ENCODE data around the gene C13orf42.
"Not testable (repeated sequence)": the region's sequence is repeated elsewhere in the genome, so short reads cannot be mapped to it uniquely, and the experiment has no call there.

Gene C13orf42

DNA sequence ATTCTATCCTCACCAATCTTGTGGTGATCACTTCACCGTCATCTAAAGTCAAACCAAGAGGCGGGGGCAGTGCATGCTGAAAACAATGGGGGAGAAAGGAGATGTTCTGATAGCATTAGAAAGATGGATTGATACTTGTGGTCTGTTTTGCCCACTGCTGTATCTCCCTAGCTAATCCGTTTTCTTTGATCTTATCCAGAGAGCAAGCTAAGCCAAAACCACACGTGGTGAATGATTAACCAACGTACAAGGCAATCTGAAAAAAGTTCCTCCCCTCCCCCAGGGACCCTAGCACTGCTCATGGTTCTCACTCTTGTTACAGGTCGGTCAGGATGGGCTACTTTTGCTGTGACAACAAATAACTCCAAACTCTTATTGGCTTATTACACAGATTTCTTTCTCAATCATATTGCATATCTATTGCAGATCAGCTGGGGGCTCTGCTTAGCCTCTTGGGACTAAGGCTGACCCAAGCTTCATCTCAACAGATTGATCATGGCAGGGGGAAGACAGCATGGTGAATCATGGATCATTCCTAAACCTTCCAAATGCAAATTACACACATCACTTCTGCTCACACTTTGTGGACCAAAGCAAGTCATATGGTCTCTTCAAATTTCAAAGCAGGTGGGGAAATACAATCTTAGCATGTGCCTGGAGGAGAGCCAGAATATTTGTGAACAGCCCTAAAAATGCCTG, 11.9 kb upstream of the C13orf42 start:
- in situ Hi-C loops (cut with HindIII; ENCODE audit: low sequenced_read_pairs): loop anchor here (5.0 kb wide), 1 partner anchor 169 kb away; no protein-coding TSS in a partner anchor

- in situ Hi-C loops (cut with HindIII; ENCODE audit: low sequenced_read_pairs): loop anchor here (5.0 kb wide), 1 partner anchor 171 kb away; no protein-coding TSS in a partner anchor
These were observed 9.8 kb upstream of the C13orf42 start for GRCh38 chr13:51120873-51121272.

GRCh38 chr13:51118809-51119431, 7.8 kb upstream of the C13orf42 start:
- in situ Hi-C loops (cut with HindIII; ENCODE audit: low sequenced_read_pairs): no loop called here

DNA sequence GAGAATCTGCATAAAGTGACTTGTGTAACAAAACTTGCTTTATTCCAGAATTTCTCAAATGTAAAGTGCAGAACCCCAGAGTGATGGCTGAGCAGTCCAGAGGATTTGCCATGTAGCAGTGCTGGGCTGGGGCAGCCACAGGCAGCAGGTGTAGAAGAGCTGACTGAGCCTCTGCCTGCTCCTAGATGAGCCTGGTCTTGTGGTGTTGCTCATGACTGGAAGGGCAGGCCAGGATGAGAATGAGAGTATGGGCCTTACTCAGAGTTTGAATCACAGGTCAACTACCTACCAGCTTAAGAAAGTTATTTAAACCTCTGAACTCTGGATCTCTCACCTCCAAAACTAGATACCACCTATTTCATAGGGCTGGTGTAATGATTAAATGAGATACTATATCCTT, 2.9 kb upstream of the C13orf42 start:
- in situ Hi-C loops (cut with HindIII; ENCODE audit: low sequenced_read_pairs): no loop called here

- in situ Hi-C loops (cut with HindIII; ENCODE audit: low sequenced_read_pairs): no loop called here
These were observed 2.3 kb upstream of the C13orf42 start for GRCh38 chr13:51113186-51113881.

DNA sequence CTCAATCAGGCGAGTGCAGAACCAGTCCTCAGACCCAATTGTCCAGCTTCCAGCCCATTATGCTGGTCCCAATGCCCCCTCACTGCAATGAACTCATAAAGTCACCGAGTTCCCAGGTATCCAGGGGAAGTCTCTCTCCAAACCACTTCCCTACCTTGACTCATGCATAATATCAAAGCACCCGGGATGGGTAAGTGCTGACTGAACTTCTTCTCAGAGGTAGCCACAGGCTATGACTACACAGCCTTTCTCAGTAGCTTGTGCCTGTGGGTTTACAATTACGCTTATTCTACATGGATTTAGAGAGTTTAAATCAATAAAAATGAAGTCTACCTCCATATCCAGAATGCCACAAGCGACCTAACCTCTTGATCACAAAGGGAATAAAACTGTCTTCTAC, 1.7 kb upstream of the C13orf42 start:
- in situ Hi-C loops (cut with HindIII; ENCODE audit: low sequenced_read_pairs): no loop called here

DNA sequence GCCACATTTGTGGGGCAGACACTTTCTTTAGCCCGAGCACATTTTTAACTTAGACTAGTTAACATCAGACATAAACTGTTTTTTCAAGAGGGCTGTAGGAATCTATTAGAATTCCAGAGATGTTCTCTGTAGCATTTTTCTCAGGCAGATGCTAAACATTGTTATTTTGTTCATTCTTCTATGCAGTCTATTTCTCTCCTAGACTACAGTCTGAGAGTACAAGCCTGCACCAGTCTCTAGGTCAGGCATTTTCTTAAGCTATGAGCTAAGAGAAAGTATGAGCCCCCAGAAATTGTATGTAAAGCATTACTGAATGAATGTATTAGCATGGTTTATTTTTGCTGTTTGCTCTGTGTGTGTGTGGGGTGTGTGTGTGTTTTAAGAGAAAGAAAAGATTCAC, 923 bp upstream of the C13orf42 start:
- in situ Hi-C loops (cut with HindIII; ENCODE audit: low sequenced_read_pairs): no loop called here

DNA sequence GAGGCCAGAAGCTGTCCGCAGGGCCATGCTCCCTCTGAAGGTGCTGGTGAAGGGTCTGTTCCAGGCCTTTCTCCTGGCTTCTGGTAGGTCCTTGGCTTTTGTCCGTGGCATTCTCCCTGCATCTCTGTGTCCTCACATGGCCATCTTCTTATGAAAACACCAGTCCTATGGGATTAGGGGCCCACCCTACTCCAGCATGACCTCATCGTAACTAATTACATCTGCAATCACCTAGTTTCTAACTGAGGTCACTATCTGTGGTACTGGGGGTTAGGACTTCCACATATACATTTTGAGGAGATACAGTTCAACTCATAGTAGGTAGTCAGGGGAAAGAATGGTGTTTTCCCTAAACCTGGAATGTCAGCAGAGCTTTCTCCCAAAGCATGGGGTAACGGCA, 3.1 kb downstream of the C13orf42 start:
- in situ Hi-C loops (cut with HindIII; ENCODE audit: low sequenced_read_pairs): no loop called here

- in situ Hi-C loops (cut with HindIII; ENCODE audit: low sequenced_read_pairs): no loop called here
These were observed 6.0 kb downstream of the C13orf42 start for GRCh38 chr13:51105046-51105445.

DNA sequence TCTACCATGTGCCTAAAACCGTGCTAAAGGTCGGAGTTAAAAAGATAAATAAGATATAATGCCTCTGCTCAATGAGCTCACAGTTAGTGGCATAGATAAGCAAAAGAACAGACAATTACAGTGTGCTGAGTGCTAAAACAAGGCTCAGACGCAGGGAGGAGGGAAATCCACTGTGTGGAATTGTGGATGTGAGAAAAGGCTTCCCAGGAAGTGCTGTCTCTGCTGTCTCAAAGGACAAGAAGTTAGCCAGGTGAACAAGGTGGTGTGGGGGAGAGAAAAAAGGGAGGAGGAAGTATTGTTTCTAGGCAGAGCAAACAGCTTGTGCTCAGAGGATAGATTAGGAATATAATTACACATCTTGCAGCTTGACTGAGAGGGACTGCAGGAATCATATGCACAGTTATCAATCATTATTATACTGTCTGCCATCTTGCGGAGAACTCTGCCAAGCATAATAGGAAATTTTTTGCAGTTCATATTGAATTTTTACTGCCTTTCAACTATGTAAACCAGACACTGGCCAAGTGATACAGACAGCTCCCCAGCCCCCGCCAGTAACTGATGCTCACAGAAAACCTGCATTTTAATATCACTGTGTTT, 9.3 kb downstream of the C13orf42 start:
- in situ Hi-C loops (cut with HindIII; ENCODE audit: low sequenced_read_pairs): no loop called here

DNA sequence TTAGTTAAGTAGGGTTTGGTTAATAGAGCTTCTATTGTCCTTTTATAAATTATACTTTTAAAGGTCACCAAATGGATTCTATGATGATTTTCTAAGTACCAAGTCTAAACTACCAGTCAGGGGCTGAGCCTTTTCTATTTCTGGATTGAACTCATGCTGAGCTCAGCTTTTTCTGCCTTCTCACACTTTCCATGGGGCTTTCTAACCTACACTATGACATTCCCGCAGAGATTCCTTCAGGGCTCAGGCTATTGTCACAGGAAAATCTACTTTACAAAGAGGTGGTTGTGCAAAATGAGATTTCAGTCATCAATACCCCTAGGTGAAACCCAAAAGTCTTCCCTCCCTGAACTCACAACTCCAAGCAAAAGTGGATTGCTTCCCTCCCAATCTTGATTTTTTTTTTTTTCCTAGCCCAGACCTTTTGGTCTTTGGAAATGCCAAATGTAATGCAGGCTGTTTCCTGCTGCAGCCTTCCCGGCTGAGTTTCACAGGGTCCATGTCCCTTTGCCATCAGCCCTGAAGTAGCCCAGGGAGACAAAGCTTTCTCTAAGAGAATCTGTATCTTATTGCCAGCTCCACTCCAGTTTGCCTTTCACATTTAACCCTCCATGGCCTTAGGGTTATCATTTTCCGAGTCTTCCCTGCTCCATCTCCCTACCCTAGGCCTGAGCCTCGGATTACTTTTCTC, 13.6 kb downstream of the C13orf42 start:
- in situ Hi-C loops (cut with HindIII; ENCODE audit: low sequenced_read_pairs): no loop called here

- in situ Hi-C loops (cut with HindIII; ENCODE audit: low sequenced_read_pairs): no loop called here
These were observed 14.9 kb downstream of the C13orf42 start for GRCh38 chr13:51096131-51096530.

DNA sequence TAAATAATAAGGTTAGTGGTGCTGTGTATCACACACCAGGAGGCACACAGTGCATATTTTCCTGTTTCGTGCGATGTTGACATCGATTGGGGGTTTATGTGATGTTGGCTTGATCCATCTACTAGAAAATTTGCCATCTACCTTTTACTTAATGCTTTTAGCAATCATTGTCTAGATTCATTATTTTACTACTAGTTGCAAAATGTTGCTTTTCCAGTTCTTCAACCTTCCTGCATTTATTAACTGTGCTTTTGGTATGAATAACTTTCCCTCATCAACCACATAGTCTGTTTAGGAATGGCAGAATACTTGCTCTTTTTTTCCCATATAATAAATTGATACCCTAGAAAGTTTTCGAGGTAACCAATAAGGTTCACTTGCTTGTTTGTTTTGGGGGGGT, 17.5 kb downstream of the C13orf42 start:
- in situ Hi-C loops (cut with HindIII; ENCODE audit: low sequenced_read_pairs): no loop called here

DNA sequence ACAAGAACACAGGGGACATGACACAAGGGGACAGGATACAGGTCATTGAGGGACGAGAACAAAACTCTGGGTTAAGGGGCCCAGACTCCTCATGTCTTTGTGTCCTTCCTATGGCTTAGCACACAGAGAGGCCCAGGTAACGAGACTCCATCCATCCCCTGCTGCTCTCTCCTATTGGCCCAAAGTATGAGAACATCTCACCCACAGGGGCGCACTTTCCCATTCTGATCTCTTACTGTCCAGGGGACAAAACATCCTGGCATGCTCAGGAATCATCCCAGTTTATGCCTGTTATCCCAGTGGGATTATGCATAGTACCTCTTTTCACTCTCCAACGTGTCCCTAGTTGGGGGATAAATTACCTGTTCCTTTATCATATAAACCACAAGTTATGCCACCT, 19.2 kb downstream of the C13orf42 start:
- in situ Hi-C loops (cut with HindIII; ENCODE audit: low sequenced_read_pairs): no loop called here

DNA sequence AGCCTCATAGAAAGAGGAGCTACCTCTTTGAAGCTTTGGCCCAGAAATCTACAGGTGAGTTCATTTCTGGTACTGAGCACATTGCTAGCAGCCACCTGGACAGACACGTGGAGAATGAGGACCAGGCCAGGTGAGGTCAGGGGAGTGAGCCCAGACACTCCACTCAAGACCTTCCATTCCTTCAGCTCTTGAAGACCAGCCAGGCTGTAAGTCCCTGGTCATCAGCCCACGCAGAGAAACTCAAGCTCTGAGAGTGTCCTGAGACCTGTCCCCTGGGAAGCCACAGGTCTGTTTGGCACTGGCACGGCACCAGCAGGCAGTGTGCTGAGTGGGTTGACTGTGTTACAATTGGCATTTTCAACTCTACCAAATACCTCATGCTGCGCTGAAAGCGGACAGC, 27.4 kb downstream of the C13orf42 start:
- in situ Hi-C loops (cut with HindIII; ENCODE audit: low sequenced_read_pairs): no loop called here

GRCh38 chr13:51080478-51081065, 30.5 kb downstream of the C13orf42 start:
- in situ Hi-C loops (cut with HindIII; ENCODE audit: low sequenced_read_pairs): not testable (repeated sequence)

GRCh38 chr13:51071493-51071892, 39.6 kb downstream of the C13orf42 start:
- in situ Hi-C loops (cut with HindIII; ENCODE audit: low sequenced_read_pairs): no loop called here

GRCh38 chr13:51070005-51070649, 40.9 kb downstream of the C13orf42 start:
- in situ Hi-C loops (cut with HindIII; ENCODE audit: low sequenced_read_pairs): no loop called here

DNA sequence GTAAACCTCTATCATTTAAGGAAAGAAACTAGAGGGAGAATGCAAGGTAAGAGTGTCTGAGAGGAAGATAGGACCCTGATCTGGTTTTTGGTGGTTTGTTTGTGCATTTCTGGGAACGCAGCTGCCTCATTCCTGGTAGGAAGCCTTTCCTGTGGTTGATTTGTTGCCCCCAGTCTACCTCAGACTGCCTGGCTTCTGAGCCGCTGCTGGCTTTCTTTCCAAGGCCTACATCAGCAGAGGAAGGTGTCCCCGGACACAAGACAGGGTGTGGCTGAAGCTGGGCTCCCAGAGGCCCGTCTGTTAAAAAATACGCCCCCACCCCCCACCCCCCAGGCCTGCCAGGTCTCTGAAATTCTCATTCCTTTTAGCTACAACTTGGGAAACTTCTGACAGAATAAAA, 42.6 kb downstream of the C13orf42 start:
- in situ Hi-C loops (cut with HindIII; ENCODE audit: low sequenced_read_pairs): no loop called here

DNA sequence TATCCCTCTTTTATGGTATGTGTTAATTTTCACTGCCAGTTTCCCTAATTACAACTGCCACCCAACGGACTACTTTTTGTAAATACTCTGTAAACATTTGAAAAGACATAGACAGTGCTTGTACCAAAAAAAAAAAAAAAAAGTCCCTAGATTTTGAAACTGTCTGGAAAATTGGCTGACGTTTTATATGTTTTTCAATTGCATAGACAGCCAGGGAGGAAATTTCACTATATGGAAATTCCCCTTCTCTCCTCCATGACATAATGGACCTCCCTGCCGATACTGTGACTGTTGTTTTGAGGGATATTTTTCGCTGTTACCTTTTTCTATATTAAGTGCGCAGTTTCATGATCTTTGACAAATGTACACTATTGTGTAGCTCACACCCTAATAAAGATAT, 43.4 kb downstream of the C13orf42 start:
- in situ Hi-C loops (cut with HindIII; ENCODE audit: low sequenced_read_pairs): no loop called here
